CD14-positive monocyte (primary cell): ENCODE results near the gene DUOX2. TPM values are rescaled to one million over a fixed set of nuclear protein-coding genes. Genes with fewer than 3 reads are reported as not detected.

ENCODE experiments used
- DNase-seq, 3 donors: peaks; one replicate each; pipeline ENCODE4 v3.0.0-alpha.2; 2011 to 2022
- H2AFZ ChIP-seq: 2 replicates; pipeline ENCODE4 v1.6.0; 2012; ENCODE audit warnings: mild to moderate bottlenecking, low read depth, low read length, inconsistent platforms; ENCODE audit not compliant: insufficient read depth, poor library complexity, severe bottlenecking
- H3K27ac ChIP-seq, 2 donors: 1 replicate in 1 of 2; 2 replicates in 1 of 2; pipeline ENCODE4 v1.5.1; 2012 to 2013; ENCODE audit warnings: low read length in 2 of 2, control low read depth in 1 of 2, inconsistent platforms in 1 of 2, low read depth in 1 of 2, mild to moderate bottlenecking in 1 of 2
- H3K27me3 ChIP-seq, 2 donors: one replicate each; pipeline versions ENCODE4 v1.6.0 to v1.6.1; 2011 to 2013; ENCODE audit warnings: low read length in 2 of 2; ENCODE audit not compliant: control insufficient read depth in 2 of 2, insufficient read depth in 2 of 2
- H3K36me3 ChIP-seq, 2 donors: replicated peaks in 1 of 2; 1 replicate in 1 of 2; 2 replicates in 1 of 2; pipeline versions ENCODE4 v1.5.1 to v1.6.1; 2012 to 2013; ENCODE audit warnings: low read length in 2 of 2, control low read depth in 1 of 2, inconsistent platforms in 1 of 2, mild to moderate bottlenecking in 1 of 2; ENCODE audit not compliant: insufficient read depth in 2 of 2, control insufficient read depth in 1 of 2
- H3K4me1 ChIP-seq, 2 donors: 1 replicate in 1 of 2; 2 replicates in 1 of 2; pipeline versions ENCODE4 v1.5.1 to v1.6.1; 2012 to 2013; ENCODE audit warnings: low read length in 2 of 2, control low read depth in 1 of 2, inconsistent platforms in 1 of 2, mild to moderate bottlenecking in 1 of 2, moderate library complexity in 1 of 2; ENCODE audit not compliant: insufficient read depth in 2 of 2, control insufficient read depth in 1 of 2
- H3K4me2 ChIP-seq: replicated peaks from 2 replicates; pipeline ENCODE3; 2012; ENCODE audit warnings: low read length, moderate library complexity, mild to moderate bottlenecking; ENCODE audit not compliant: poor library complexity, severe bottlenecking; ENCODE audit errors: extremely low read depth
- H3K4me3 ChIP-seq, 3 experiments: fragments of 200-600 bp in 1 of 3; sonication (generic) in 1 of 3; replicated peaks in 1 of 3; 1 replicate in 2 of 3; 2 replicates in 1 of 3; pipeline ENCODE4 v1.5.1; 2011 to 2013; ENCODE audit warnings: low read length in 3 of 3, mild to moderate bottlenecking in 3 of 3, control low read depth in 2 of 3, low read depth in 2 of 3, inconsistent platforms in 1 of 3, moderate library complexity in 1 of 3
- H3K79me2 ChIP-seq: 2 replicates; pipeline ENCODE4 v1.6.0; 2012; ENCODE audit warnings: mild to moderate bottlenecking, control low read depth, inconsistent platforms, low read length, moderate library complexity; ENCODE audit not compliant: insufficient read depth
- H3K9ac ChIP-seq: 2 replicates; pipeline ENCODE4 v1.6.0; 2017; ENCODE audit warnings: low read length, mild to moderate bottlenecking; ENCODE audit not compliant: insufficient read depth, poor library complexity, severe bottlenecking
- H3K9me3 ChIP-seq, 2 donors: replicated peaks in 1 of 2; 1 replicate in 1 of 2; 2 replicates in 1 of 2; pipeline versions ENCODE4 v1.5.1 to v1.6.1; 2012 to 2013; ENCODE audit warnings: low read length in 2 of 2, control low read depth in 1 of 2; ENCODE audit not compliant: control insufficient read depth in 1 of 2, insufficient read depth in 1 of 2
- H4K20me1 ChIP-seq: 2 replicates; pipeline ENCODE4 v1.6.0; 2012; ENCODE audit warnings: mild to moderate bottlenecking, low read length, control low read depth, moderate library complexity; ENCODE audit not compliant: insufficient read depth
- H3K27ac Mint-ChIP-seq, 7 donors: one replicate each; pipeline ENCODE4 v1.8.0; 2020; ENCODE audit warnings: mild to moderate bottlenecking in 7 of 7, mixed read lengths in 7 of 7, moderate library complexity in 6 of 7, inconsistent platforms in 2 of 7
- H3K27me3 Mint-ChIP-seq, 3 donors: one replicate each; pipeline ENCODE4 v1.8.0; 2021 to 2022; ENCODE audit warnings: low read depth in 3 of 3, mild to moderate bottlenecking in 3 of 3, mixed read lengths in 3 of 3, moderate library complexity in 3 of 3, inconsistent platforms in 1 of 3
- H3K36me3 Mint-ChIP-seq, 2 donors: one replicate each; pipeline ENCODE4 v1.8.0; 2020; ENCODE audit warnings: mixed read lengths in 2 of 2, inconsistent platforms in 1 of 2, mild to moderate bottlenecking in 1 of 2
- H3K4me1 Mint-ChIP-seq: one replicate; pipeline ENCODE4 v1.8.0; 2020; ENCODE audit warnings: mild to moderate bottlenecking, mixed read lengths
- H3K4me3 Mint-ChIP-seq, 2 donors: one replicate each; pipeline ENCODE4 v1.8.0; 2020; ENCODE audit warnings: mild to moderate bottlenecking in 2 of 2, mixed read lengths in 2 of 2, moderate library complexity in 1 of 2
- H3K9me3 Mint-ChIP-seq, 7 donors: one replicate each; pipeline ENCODE4 v1.8.0; 2020 to 2022; ENCODE audit warnings: mixed read lengths in 7 of 7, mild to moderate bottlenecking in 6 of 7, moderate library complexity in 6 of 7, inconsistent platforms in 2 of 7
- WGBS: methylation state at CpG from one replicate; pipeline ENCODE4 v1.1.5; 2013; ENCODE audit warnings: missing lambda C conversion rate; ENCODE audit not compliant: insufficient coverage; 5-methylcytosine and 5-hydroxymethylcytosine counted together
- intact Hi-C, 2 donors: fragments of 100-400 bp; cut with micrococcal nuclease; formaldehyde crosslinking; loops; one replicate each; pipeline versions ENCODE4 v1.15.0 to v1.15.1; 2023
- polyA plus RNA-seq, 3 donors: library from polyadenylated mRNA; depleted of rRNA in 1 of 3; unstranded in 2 of 3; stranded (reverse) in 1 of 3; fragments of 300-500 nt in 2 of 3; fragments of >200 nt in 1 of 3; fragmentation: Illumina TruSeq in 2 of 3; gene quantifications; 1 replicate in 2 of 3; 2 replicates in 1 of 3; pipeline ENCODE4 v1.2.3, GENCODE V29; 2012 to 2021
- TF ChIP-seq, protein P1 (sequence below): fragments of 200-600 bp; IDR thresholded peaks from one replicate; pipeline ENCODE4 v1.8.0; 2022; ENCODE audit warnings: antibody characterized with exemption, mild to moderate bottlenecking

Gene DUOX2
- polyA plus RNA-seq, 3 donors, result 0.01 TPM; not detected in 2

DNA sequence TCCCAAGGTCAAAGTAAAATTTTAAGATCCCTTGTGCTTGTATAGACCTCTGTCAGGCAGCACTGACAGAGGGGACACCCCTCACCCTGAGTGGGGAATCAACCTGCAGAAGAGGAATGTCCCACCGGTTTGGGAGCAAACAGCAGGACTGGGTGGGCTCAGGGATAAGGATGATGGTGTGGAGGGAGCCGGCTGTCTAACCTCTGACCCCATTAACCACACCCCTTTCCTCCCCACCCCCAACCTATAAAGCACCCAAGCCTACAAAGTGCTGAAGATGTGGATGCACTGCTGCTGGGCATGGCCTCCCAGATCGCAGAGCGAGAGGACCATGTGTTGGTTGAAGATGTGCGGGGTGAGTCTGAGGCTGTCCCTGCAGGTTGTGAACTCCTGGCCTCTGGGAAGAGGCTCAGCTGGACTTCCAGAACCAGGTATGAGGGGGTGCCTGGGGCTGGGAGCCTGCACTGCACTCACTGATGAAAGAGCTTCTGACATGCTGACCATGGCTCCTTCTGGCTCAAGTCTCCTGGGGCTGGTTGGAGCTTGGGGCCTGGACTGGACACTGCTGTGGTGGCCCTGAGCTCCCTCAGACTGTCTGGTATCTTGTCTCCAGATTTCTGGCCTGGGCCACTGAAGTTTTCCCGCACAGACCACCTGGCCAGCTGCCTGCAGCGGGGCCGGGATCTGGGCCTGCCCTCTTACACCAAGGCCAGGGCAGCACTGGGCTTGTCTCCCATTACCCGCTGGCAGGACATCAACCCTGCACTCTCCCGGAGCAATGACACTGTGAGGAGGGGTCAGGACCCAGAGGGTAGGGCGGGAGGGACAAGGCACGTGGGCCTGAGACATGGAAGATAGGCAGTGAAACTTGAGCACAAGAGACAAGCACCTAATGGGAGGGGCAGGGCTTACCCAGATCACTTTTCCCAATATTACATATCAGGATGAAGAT lies 25.1 kb upstream of the DUOX2 start:
- H3K9me3 Mint-ChIP-seq, result peaks cover 0 to 12% (median 3%) of the 10 kb centered on the region in 7 donors

DNA sequence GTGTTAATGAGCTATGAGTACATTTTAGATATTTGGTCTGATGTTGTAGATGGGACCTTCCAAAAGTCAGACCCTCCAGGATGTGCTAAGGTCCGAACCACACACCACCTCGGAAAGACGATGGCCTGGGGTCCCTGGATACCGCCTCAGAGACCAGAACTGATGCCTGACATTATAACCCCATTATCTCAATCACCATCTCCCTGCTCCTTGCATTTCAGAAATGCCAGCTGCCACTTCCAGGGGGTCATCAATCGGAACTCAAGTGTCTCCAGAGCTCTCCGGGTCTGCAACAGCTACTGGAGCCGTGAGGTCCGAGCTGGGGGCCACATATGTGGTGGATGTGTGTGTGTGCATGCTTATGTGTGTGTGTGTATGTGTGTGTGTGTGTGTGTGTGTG lies 23.7 kb upstream of the DUOX2 start:
- WGBS, result 90% methylated on average over 7 of the region's 8 CpGs
- no peaks in the 10 kb centered on the region for H3K36me3 Mint-ChIP-seq
- peaks cover 0 to 12% (median 3%) of the 10 kb centered on the region in 7 donors for H3K9me3 Mint-ChIP-seq
- Histone ChIP-seq H4K20me1 (no peaks in the 10 kb centered on the region), H3K27me3 (peaks cover 21 to 41% of the 10 kb centered on the region in 2 donors), H3K36me3 (no peaks in the 10 kb centered on the region), H3K4me1 (peaks cover 0 to 5% of the 10 kb centered on the region in 2 donors), H2AFZ (no peak overlapping the region), H3K79me2 (no peaks in the 10 kb centered on the region), H3K9me3 (peaks cover 0 to 17% of the 10 kb centered on the region in 2 donors), H3K27ac (no peak overlapping the region), H3K9ac (no peak overlapping the region), H3K4me2 (no peak overlapping the region), H3K4me3 (no peak overlapping the region)
- peaks cover 10% of the 10 kb centered on the region for H3K4me1 Mint-ChIP-seq
- no peak overlapping the region for H3K4me3 Mint-ChIP-seq
- intact Hi-C loops, result no loop called here
- H3K27ac Mint-ChIP-seq, result no peak overlapping the region
- H3K27me3 Mint-ChIP-seq, result peaks cover 44 to 53% (median 45%) of the 10 kb centered on the region in 3 donors
- DNase-seq, result no peak
- TF ChIP-seq, protein P1, sequence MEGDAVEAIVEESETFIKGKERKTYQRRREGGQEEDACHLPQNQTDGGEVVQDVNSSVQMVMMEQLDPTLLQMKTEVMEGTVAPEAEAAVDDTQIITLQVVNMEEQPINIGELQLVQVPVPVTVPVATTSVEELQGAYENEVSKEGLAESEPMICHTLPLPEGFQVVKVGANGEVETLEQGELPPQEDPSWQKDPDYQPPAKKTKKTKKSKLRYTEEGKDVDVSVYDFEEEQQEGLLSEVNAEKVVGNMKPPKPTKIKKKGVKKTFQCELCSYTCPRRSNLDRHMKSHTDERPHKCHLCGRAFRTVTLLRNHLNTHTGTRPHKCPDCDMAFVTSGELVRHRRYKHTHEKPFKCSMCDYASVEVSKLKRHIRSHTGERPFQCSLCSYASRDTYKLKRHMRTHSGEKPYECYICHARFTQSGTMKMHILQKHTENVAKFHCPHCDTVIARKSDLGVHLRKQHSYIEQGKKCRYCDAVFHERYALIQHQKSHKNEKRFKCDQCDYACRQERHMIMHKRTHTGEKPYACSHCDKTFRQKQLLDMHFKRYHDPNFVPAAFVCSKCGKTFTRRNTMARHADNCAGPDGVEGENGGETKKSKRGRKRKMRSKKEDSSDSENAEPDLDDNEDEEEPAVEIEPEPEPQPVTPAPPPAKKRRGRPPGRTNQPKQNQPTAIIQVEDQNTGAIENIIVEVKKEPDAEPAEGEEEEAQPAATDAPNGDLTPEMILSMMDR, result no peak

More for the DNA sequence above, 25.1 kb upstream of the DUOX2 start:
- no peak overlapping the region for H2AFZ ChIP-seq
- peaks cover 16 to 28% of the 10 kb centered on the region in 2 donors for H3K27me3 ChIP-seq
- Mint-ChIP-seq H3K27me3 (peaks cover 32 to 40% (median 34%) of the 10 kb centered on the region in 3 donors), H3K36me3 (no peaks in the 10 kb centered on the region), H3K27ac (no peak overlapping the region), H3K4me1 (peaks cover 10% of the 10 kb centered on the region), H3K4me3 (no peak overlapping the region)
- 96% methylated on average over 5 of the region's 12 CpGs for WGBS
- TF ChIP-seq, protein P1, result no peak
- H3K27ac ChIP-seq, result no peak overlapping the region
- intact Hi-C loops, result no loop called here
- DNase-seq, result no peak
- H3K36me3 ChIP-seq, result no peaks in the 10 kb centered on the region
- no peaks in the 10 kb centered on the region for H3K79me2 ChIP-seq
- H4K20me1 ChIP-seq, result no peaks in the 10 kb centered on the region
- no peak overlapping the region for H3K9ac ChIP-seq
- H3K4me3 ChIP-seq, result no peak overlapping the region
- peaks cover 0 to 13% of the 10 kb centered on the region in 2 donors for H3K9me3 ChIP-seq
- H3K4me2 ChIP-seq, result no peak overlapping the region
- H3K4me1 ChIP-seq, result peaks cover 0 to 5% of the 10 kb centered on the region in 2 donors
